Cardiac muscle cell (in vitro differentiated cells and primary cell): ENCODE data around the gene OR6K3. TPM values are rescaled to one million over a fixed set of nuclear protein-coding genes. Genes with fewer than 3 reads are reported as not detected.

Experiments
- DNase-seq, 2 donors: peaks; one replicate each; pipeline versions ENCODE4 v3.0.0 to v3.0.0-alpha.2; 2010 to 2017; ENCODE audit warnings: low read depth in 1 of 2, low spot score in 1 of 2
- H3K27ac ChIP-seq: fragments of 200-600 bp; sonication (generic); 2 replicates; pipeline ENCODE4 v1.5.1; 2016
- H3K27me3 ChIP-seq: fragments of 200-600 bp; sonication (generic); 2 replicates; pipeline ENCODE4 v1.6.0; 2016; ENCODE audit warnings: control low read depth
- H3K36me3 ChIP-seq: fragments of 200-600 bp; sonication (generic); 2 replicates; pipeline ENCODE4 v1.5.1; 2016; ENCODE audit warnings: control low read depth
- H3K4me1 ChIP-seq: fragments of 200-600 bp; sonication (generic); 2 replicates; pipeline ENCODE4 v1.8.1; 2017; ENCODE audit warnings: low read depth, mild to moderate bottlenecking, mixed run types
- H3K4me3 ChIP-seq: fragments of 200-600 bp; sonication (generic); 2 replicates; pipeline ENCODE4 v1.5.1; 2016; ENCODE audit warnings: mild to moderate bottlenecking
- H3K9me3 ChIP-seq: fragments of 200-600 bp; sonication (generic); 2 replicates; pipeline ENCODE4 v1.5.1; 2017; ENCODE audit warnings: low read depth, mild to moderate bottlenecking, control low read depth
- CTCF ChIP-seq: IDR thresholded peaks from 2 replicates; pipeline ENCODE4 v1.5.1; 2012; ENCODE audit warnings: low read depth, mild to moderate bottlenecking, low read length
- polyA plus RNA-seq: library from polyadenylated mRNA; unstranded; fragments of >200 nt; fragmentation: Nextera tagmentation; extraction: Ambion mirVana; gene quantifications from 2 replicates; pipeline ENCODE4 v1.2.1, GENCODE V29; 2016
- total RNA-seq: library from RNA; depleted of rRNA; stranded (reverse); fragments of >200 nt; gene quantifications from 2 replicates; pipeline ENCODE4 v1.2.3, GENCODE V29; 2016

OR6K3 gene
- total and polyA plus RNA-seq, 2 experiments from 2014 or later, result not detected

DNA sequence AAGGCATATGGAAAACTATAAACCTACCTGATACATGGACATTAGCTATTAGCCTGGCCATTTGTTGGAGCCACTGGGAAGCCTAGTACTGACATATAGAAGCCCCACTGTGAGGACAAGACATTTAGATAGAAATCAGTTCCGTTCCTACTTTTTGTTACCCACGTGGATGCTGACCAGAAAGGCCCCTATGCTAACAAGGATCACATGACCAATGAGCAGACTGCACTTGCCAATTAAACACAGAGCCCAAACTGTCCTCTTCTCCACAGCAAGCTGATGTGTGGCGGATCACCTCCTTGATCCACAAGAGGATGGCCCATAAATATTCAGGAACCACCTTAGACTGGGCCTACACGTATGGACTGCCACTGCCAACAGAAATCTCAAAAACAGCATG is 11.2 kb upstream of the OR6K3 start:
- no peak for DNase-seq
- no peak overlapping the region for H3K27ac ChIP-seq
- no peaks in the 10 kb centered on the region for H3K9me3 ChIP-seq
- no peaks in the 10 kb centered on the region for H3K27me3 ChIP-seq
- no peak overlapping the region for H3K4me3 ChIP-seq
- no peak for TF ChIP-seq CTCF
- no peaks in the 10 kb centered on the region for H3K36me3 ChIP-seq
- H3K4me1 ChIP-seq, result no peaks in the 10 kb centered on the region

GRCh38 chr1:158730453-158730852 is 9.9 kb upstream of the OR6K3 start:
- no peak for TF ChIP-seq CTCF
- no peak for DNase-seq
- Histone ChIP-seq H3K27me3 (no peaks in the 10 kb centered on the region), H3K36me3 (no peaks in the 10 kb centered on the region), H3K27ac (no peak overlapping the region), H3K9me3 (no peaks in the 10 kb centered on the region), H3K4me3 (no peak overlapping the region), H3K4me1 (no peaks in the 10 kb centered on the region)

GRCh38 chr1:158728510-158729225 is 8.1 kb upstream of the OR6K3 start:
- no peak overlapping the region for H3K4me3 ChIP-seq
- DNase-seq, result no peak
- H3K36me3 ChIP-seq, result no peaks in the 10 kb centered on the region
- no peaks in the 10 kb centered on the region for H3K27me3 ChIP-seq
- TF ChIP-seq CTCF, result no peak
- H3K4me1 ChIP-seq, result no peaks in the 10 kb centered on the region
- no peaks in the 10 kb centered on the region for H3K9me3 ChIP-seq
- H3K27ac ChIP-seq, result no peak overlapping the region

GRCh38 chr1:158724442-158724841 is 3.9 kb upstream of the OR6K3 start:
- Histone ChIP-seq H3K9me3 (no peaks in the 10 kb centered on the region), H3K36me3 (no peaks in the 10 kb centered on the region), H3K27ac (no peak overlapping the region), H3K4me1 (no peaks in the 10 kb centered on the region), H3K4me3 (no peak overlapping the region), H3K27me3 (peaks cover 4% of the 10 kb centered on the region)
- no peak for TF ChIP-seq CTCF
- no peak for DNase-seq

GRCh38 chr1:158719664-158720063 is 856 bp downstream of the OR6K3 start:
- TF ChIP-seq CTCF, result no peak
- no peak overlapping the region for H3K27ac ChIP-seq
- no peaks in the 10 kb centered on the region for H3K36me3 ChIP-seq
- no peaks in the 10 kb centered on the region for H3K4me1 ChIP-seq
- DNase-seq, result no peak
- no peaks in the 10 kb centered on the region for H3K9me3 ChIP-seq
- H3K27me3 ChIP-seq, result peaks cover 4% of the 10 kb centered on the region
- no peak overlapping the region for H3K4me3 ChIP-seq
